Smooth muscle cell (in vitro differentiated cells): ENCODE measurements around the gene ENGASE. TPM values are rescaled to one million over a fixed set of nuclear protein-coding genes. Genes with fewer than 3 reads are reported as not detected.

Experiments
- DNase-seq: peaks from one replicate; lab custom pipeline; 2025; ENCODE audit not compliant: unreplicated experiment; lab: John Stamatoyannopoulos, UW
- H2AFZ ChIP-seq: fragments of 200-600 bp; sonication (generic); 2 replicates; pipeline ENCODE4 v1.6.0; 2016; ENCODE audit warnings: antibody characterized with exemption, low read depth, mild to moderate bottlenecking
- H3F3A ChIP-seq: fragments of 200-600 bp; sonication (generic); 2 replicates; pipeline ENCODE4 v1.6.0; 2017; ENCODE audit warnings: antibody characterized with exemption, low read depth
- H3K27ac ChIP-seq: fragments of 200-600 bp; sonication (generic); 2 replicates; pipeline ENCODE4 v1.5.1; 2016; ENCODE audit warnings: low read depth, mild to moderate bottlenecking
- H3K27me3 ChIP-seq: fragments of 200-600 bp; sonication (generic); 2 replicates; pipeline ENCODE4 v1.6.1; 2016; ENCODE audit warnings: low read depth, mild to moderate bottlenecking
- H3K36me3 ChIP-seq: fragments of 200-600 bp; sonication (generic); 2 replicates; pipeline ENCODE4 v1.5.1; 2016; ENCODE audit warnings: low read depth
- H3K4me1 ChIP-seq: fragments of 200-600 bp; sonication (generic); 2 replicates; pipeline ENCODE4 v1.5.1; 2016; ENCODE audit warnings: low read depth
- H3K4me2 ChIP-seq: fragments of 200-600 bp; sonication (generic); 2 replicates; pipeline ENCODE4 v1.6.0; 2016; ENCODE audit warnings: mild to moderate bottlenecking
- H3K4me3 ChIP-seq: fragments of 200-600 bp; sonication (generic); 2 replicates; pipeline ENCODE4 v1.5.1; 2016; ENCODE audit warnings: mild to moderate bottlenecking
- H3K79me2 ChIP-seq: fragments of 200-600 bp; sonication (generic); 2 replicates; pipeline ENCODE4 v1.6.0; 2016; ENCODE audit warnings: low read depth, mild to moderate bottlenecking
- H3K9ac ChIP-seq: fragments of 200-600 bp; sonication (generic); 2 replicates; pipeline ENCODE4 v1.6.0; 2016; ENCODE audit warnings: low read depth
- H3K9me3 ChIP-seq: fragments of 200-600 bp; sonication (generic); replicated peaks from 2 replicates; pipeline ENCODE4 v1.5.1; 2016; ENCODE audit warnings: low read depth
- H4K20me1 ChIP-seq: fragments of 200-600 bp; sonication (generic); 2 replicates; pipeline ENCODE4 v1.6.0; 2016; ENCODE audit warnings: low read depth
- WGBS: methylation state at CpG from one replicate; pipeline ENCODE4 v1.1.7; 2016; ENCODE audit warnings: low lambda C conversion rate; 5-methylcytosine and 5-hydroxymethylcytosine counted together
- polyA plus RNA-seq: library from polyadenylated mRNA; unstranded; fragments of >200 nt; fragmentation: Nextera tagmentation; extraction: Ambion mirVana; gene quantifications from 2 replicates; pipeline ENCODE4 v1.2.1, GENCODE V29; 2016
- total RNA-seq: library from RNA; depleted of rRNA; stranded (reverse); fragments of >200 nt; gene quantifications from 2 replicates; pipeline ENCODE4 v1.2.3, GENCODE V29; 2014
- TF ChIP-seq, protein P1 (sequence below): fragments of 200-600 bp; sonication (generic); IDR thresholded peaks from 2 replicates; pipeline ENCODE4 v1.5.1; 2017; ENCODE audit warnings: borderline replicate concordance, mild to moderate bottlenecking, antibody characterized with exemption; ENCODE audit not compliant: insufficient read depth, poor library complexity, severe bottlenecking

ENGASE gene
- total and polyA plus RNA-seq, 2 experiments from 2014 or later: 3.8 to 9.6 TPM

DNA sequence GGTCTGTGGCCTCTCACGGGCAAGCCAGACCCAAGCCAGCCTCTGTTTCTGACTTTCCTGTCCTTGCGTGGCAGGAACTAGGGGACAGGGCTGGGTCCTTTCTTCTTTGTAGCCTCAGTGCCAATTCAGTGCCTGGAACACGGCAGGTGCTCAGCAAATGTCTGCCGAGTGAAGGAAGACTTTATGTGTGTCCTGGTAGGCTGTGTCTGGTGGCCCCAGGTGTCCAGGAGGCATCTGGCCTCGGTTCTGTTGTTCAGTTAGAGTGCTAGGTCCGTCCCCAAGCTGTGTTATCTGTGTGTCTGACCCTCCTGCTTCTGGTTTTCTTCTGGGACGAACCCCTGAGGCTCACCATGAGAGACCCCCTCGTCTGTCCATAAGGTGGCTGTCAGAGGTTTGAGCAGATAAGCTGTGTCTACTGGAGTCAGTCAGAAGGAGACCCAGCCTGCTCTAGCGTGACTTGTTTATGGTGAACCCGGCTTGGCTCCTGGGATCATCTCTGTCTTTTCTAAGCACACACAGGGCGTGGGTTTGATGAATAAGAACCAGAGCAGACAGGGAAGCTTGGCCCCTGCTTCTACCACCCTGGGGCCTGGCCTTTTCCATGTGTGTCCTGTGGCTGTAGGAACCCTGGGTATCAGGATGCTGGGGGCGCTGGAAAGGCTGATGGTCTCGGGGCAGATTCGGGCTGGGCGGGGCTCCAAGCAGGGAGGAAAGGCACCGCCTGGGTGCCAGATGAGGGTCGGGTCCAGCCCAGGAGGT is 39.3 kb downstream of the ENGASE start:
- Histone ChIP-seq H3K27me3 (no peaks in the 10 kb centered on the region), H3K36me3 (no peaks in the 10 kb centered on the region), H3K79me2 (no peaks in the 10 kb centered on the region), H4K20me1 (no peaks in the 10 kb centered on the region), H3K4me2 (no peak overlapping the region), H3K4me1 (peaks cover 11% of the 10 kb centered on the region), H2AFZ (no peak overlapping the region), H3K27ac (no peak overlapping the region), H3K9me3 (no peaks in the 10 kb centered on the region), H3F3A (no peaks in the 10 kb centered on the region), H3K9ac (no peak overlapping the region), H3K4me3 (no peak overlapping the region)
- no peak for DNase-seq
- WGBS: 88% methylated on average over 15 of the region's 17 CpGs
- TF ChIP-seq, protein P1, sequence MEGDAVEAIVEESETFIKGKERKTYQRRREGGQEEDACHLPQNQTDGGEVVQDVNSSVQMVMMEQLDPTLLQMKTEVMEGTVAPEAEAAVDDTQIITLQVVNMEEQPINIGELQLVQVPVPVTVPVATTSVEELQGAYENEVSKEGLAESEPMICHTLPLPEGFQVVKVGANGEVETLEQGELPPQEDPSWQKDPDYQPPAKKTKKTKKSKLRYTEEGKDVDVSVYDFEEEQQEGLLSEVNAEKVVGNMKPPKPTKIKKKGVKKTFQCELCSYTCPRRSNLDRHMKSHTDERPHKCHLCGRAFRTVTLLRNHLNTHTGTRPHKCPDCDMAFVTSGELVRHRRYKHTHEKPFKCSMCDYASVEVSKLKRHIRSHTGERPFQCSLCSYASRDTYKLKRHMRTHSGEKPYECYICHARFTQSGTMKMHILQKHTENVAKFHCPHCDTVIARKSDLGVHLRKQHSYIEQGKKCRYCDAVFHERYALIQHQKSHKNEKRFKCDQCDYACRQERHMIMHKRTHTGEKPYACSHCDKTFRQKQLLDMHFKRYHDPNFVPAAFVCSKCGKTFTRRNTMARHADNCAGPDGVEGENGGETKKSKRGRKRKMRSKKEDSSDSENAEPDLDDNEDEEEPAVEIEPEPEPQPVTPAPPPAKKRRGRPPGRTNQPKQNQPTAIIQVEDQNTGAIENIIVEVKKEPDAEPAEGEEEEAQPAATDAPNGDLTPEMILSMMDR: no peak

DNA sequence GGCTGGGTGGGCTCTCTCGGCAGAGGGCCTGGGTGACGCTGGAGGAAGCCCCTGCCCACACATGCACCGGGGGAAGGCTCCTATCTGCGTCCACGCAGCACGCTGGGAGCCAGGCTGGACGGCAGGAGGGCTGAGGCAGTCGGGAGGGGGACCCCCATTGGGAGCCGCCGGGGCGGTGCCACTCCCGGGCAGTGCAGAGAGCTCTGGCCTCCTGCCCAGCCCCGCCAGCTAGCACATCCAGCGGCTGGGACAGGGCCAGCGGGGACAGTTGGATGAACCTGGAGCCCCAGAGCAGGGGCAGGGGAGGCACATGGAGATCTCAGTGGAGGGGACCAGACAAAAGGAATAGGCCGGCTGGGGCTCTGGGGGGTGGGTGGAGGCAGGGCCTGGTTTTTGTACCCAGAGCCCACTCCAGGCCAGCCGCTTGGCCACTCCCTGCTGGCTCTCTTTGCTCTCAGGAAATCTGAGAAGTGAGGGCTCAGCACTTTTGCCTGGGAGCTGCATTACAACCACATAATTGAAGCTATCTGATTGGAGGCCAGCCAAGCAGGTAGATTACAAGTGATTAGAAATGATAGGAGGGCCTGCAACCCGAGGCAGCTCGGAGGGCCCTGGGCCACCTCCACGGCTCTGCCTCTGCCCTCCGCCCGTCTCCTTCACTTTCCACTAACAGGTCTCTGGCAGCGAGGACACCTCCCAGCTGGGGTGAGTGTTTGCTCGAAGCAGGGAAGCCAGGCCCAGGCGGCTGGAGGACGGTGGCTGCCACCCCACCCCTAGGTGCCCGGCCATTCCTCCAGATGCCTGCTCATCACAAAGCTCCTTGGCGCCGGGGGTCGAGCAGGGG is 40.1 kb downstream of the ENGASE start:
- H3K4me3 ChIP-seq: no peak overlapping the region
- H3K9ac ChIP-seq: no peak overlapping the region
- no peaks in the 10 kb centered on the region for H3K79me2 ChIP-seq
- H3K36me3 ChIP-seq: no peaks in the 10 kb centered on the region
- TF ChIP-seq, protein P1: no peak
- peaks cover 11% of the 10 kb centered on the region for H3K4me1 ChIP-seq
- no peaks in the 10 kb centered on the region for H3K27me3 ChIP-seq
- no peak for DNase-seq
- H3K9me3 ChIP-seq: no peaks in the 10 kb centered on the region
- no peaks in the 10 kb centered on the region for H4K20me1 ChIP-seq
- no peaks in the 10 kb centered on the region for H3F3A ChIP-seq
- no peak overlapping the region for H3K27ac ChIP-seq
- no peak overlapping the region for H2AFZ ChIP-seq
- WGBS: 77% methylated on average over 30 of the region's 30 CpGs
- no peak overlapping the region for H3K4me2 ChIP-seq

GRCh38 chr17:79115487-79115886 is 40.9 kb downstream of the ENGASE start:
- Histone ChIP-seq H3K79me2 (no peaks in the 10 kb centered on the region), H3K36me3 (no peaks in the 10 kb centered on the region), H3K4me2 (no peak overlapping the region), H3K4me3 (no peak overlapping the region), H2AFZ (no peak overlapping the region), H3K9me3 (no peaks in the 10 kb centered on the region), H3K4me1 (peaks cover 11% of the 10 kb centered on the region), H3K27me3 (no peaks in the 10 kb centered on the region), H3K9ac (no peak overlapping the region), H3F3A (no peaks in the 10 kb centered on the region), H4K20me1 (no peaks in the 10 kb centered on the region), H3K27ac (no peak overlapping the region)
- WGBS: 88% methylated on average over 8 of the region's 22 CpGs
- TF ChIP-seq, protein P1: no peak
- DNase-seq: no peak
